Central memory CD4-positive, alpha-beta T cell (primary cell): ENCODE data around the gene ROR1.
"Not testable (repeated sequence)": the region's sequence is repeated elsewhere in the genome, so short reads cannot be mapped to it uniquely, and the experiment has no call there.

ENCODE experiments used
- DNase-seq: peaks from one replicate; pipeline ENCODE4 v3.0.0; 2022

Gene ROR1

GRCh38 chr1:63794354-63794753, 20.5 kb downstream of the ROR1 start:
- no peak for DNase-seq

GRCh38 chr1:63794939-63795378, 21.1 kb downstream of the ROR1 start:
- DNase-seq, result no peak

- DNase-seq, result no peak
Observed at GRCh38 chr1:63795455-63795854, 21.6 kb downstream of the ROR1 start.

- no peak for DNase-seq
Observed at GRCh38 chr1:63797056-63797726, 23.4 kb downstream of the ROR1 start.

GRCh38 chr1:63798284-63798683, 24.5 kb downstream of the ROR1 start:
- no peak for DNase-seq

GRCh38 chr1:63799307-63799706, 25.5 kb downstream of the ROR1 start:
- no peak for DNase-seq

- no peak for DNase-seq
Observed at GRCh38 chr1:63799820-63800219, 26.0 kb downstream of the ROR1 start.

GRCh38 chr1:63802109-63802508, 28.3 kb downstream of the ROR1 start:
- no peak for DNase-seq

GRCh38 chr1:63804829-63805484, 31.1 kb downstream of the ROR1 start:
- DNase-seq, result no peak

- no peak for DNase-seq
Observed at GRCh38 chr1:63807046-63807445, 33.2 kb downstream of the ROR1 start.

- no peak for DNase-seq
Observed at GRCh38 chr1:63810936-63811469, 37.2 kb downstream of the ROR1 start.

GRCh38 chr1:63812071-63812700, 38.4 kb downstream of the ROR1 start:
- DNase-seq, result no peak

GRCh38 chr1:63813829-63814277, 40.0 kb downstream of the ROR1 start:
- no peak for DNase-seq

GRCh38 chr1:63816217-63816815, 42.5 kb downstream of the ROR1 start:
- DNase-seq, result not testable (repeated sequence)

- no peak for DNase-seq
Observed at GRCh38 chr1:63817152-63817667, 43.4 kb downstream of the ROR1 start.

GRCh38 chr1:63817700-63818099, 43.9 kb downstream of the ROR1 start:
- DNase-seq, result no peak

- no peak for DNase-seq
Observed at GRCh38 chr1:63818567-63819325, 44.9 kb downstream of the ROR1 start.

- no peak for DNase-seq
Observed at GRCh38 chr1:63819795-63820194, 46.0 kb downstream of the ROR1 start.

- DNase-seq, result no peak
Observed at GRCh38 chr1:63821091-63822005, 47.5 kb downstream of the ROR1 start.

GRCh38 chr1:63822540-63822939, 48.7 kb downstream of the ROR1 start:
- no peak for DNase-seq

- DNase-seq, result no peak
Observed at GRCh38 chr1:63824451-63824850, 50.6 kb downstream of the ROR1 start.
